Measurements from ENCODE around the gene LMF1.

The LMF1 gene

DNA sequence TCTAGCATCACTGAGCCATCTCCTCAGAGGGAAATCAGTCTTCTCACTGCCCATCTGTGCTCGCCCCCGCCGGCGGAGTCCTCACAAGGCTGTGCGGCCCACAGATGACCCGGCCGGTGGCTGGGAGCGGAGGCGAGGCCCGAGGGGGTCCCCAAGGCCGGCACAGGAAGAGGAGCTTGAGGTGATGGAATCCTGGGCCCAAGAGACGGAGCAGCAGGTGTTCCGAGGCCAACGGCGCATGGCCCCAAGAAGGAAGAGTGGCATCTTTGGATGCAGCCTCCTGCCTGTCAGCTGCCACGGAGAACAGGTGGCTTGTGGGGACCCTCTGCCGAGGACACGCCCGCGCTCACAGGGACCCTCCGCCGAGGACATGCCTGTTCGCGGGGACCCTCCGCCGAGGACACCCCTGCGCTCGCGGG lies 97.5 kb downstream of the LMF1 start:
- Mint-ChIP-seq H3K4me1 (ENCODE audit: low read depth) (no peaks in the 10 kb centered on the region), H3K27ac (no peak overlapping the region), H3K36me3 (ENCODE audit: low read depth) (no peaks in the 10 kb centered on the region), H3K4me3 (no peak overlapping the region), H3K27me3 (ENCODE audit: low read depth) (no peaks in the 10 kb centered on the region), H3K9me3 (no peaks in the 10 kb centered on the region)
- DNase-seq (ENCODE audit: low spot score), result no peak

GRCh38 chr16:872436-873242 lies 98.1 kb downstream of the LMF1 start:
- no peaks in the 10 kb centered on the region for H3K9me3 Mint-ChIP-seq
- H3K27me3 Mint-ChIP-seq (ENCODE audit: low read depth), result no peaks in the 10 kb centered on the region
- H3K27ac Mint-ChIP-seq, result no peak overlapping the region
- no peaks in the 10 kb centered on the region for H3K4me1 Mint-ChIP-seq (ENCODE audit: low read depth)
- H3K36me3 Mint-ChIP-seq (ENCODE audit: low read depth), result no peaks in the 10 kb centered on the region
- no peak for DNase-seq (ENCODE audit: low spot score)
- no peak overlapping the region for H3K4me3 Mint-ChIP-seq

DNA sequence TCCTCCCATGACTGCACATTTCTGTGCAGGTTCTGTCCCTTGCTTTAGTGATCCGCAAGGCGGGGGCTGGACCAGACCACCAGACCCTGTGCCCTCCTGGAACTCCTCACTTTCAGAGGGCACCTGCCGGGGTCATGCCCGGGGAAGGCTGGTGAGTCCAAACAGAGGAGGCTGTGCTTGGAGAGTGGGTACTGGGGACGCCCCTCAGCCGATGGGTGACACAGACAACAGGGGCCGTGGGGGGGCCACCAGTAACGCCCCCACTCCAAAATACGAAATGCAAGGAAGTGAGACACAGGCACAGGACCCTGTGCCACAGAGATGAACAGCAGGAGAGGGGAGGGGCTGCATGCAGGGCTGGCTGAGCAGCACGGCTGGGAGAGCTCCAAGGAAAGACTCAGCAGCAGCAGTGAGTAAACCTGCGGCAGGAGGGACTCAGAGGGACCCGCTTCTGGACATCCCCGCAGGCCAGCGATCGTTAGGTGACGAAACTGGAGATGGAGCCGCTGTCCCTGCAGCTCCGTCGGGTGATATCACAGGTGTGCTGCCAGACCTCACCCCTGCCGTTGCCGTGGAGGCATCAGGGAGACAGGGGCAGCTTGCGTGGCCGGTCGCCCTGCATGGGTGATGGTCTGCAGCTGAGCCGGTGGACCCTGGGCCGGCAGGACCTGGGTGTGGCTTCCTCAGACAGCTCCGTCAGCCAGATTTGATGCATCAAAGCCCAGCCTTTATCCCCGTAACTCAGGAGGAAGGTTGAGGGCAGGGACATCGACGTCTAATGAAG lies 99.0 kb downstream of the LMF1 start:
- no peak for DNase-seq (ENCODE audit: low spot score)
- Mint-ChIP-seq H3K27me3 (ENCODE audit: low read depth) (no peaks in the 10 kb centered on the region), H3K4me3 (no peak overlapping the region), H3K4me1 (ENCODE audit: low read depth) (no peaks in the 10 kb centered on the region), H3K36me3 (ENCODE audit: low read depth) (no peaks in the 10 kb centered on the region), H3K9me3 (no peaks in the 10 kb centered on the region), H3K27ac (no peak overlapping the region)

DNA sequence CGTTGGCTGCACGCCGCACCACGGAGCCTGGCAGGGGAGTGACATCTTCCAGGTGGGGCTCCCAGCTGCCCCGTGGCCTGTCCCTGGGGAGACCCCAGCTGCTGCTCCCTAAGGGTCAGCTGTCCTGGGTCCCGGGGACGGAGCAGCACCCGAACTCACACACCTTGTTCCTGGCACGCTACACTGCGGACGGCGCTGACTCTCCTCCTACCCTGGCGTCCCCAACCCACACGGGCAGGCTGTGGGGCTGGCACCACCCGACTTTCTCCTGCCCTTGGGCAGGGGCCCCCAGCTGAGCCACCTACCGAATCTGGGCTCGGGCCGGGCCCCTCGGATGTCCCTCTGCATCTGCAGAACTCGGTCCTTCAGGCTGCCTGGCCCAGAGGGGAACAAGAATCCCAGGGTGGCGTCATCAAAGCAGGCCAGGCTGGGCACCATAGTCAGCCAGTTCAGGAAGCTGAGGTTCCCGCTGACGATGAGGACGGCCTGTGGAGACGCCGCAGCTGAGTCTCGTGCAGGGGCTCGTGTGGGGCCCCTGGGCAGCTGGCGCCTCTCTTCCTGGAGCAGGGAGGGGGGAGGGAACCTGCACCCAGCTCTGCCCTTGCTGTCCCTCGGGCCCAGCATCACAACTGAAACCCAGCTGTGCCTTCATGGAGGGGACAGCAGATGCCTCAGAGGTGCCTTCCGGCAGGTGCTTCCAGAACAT lies 99.8 kb downstream of the LMF1 start:
- Mint-ChIP-seq H3K4me1 (ENCODE audit: low read depth) (no peaks in the 10 kb centered on the region), H3K4me3 (no peak overlapping the region), H3K36me3 (ENCODE audit: low read depth) (no peaks in the 10 kb centered on the region), H3K27ac (no peak overlapping the region), H3K9me3 (no peaks in the 10 kb centered on the region), H3K27me3 (ENCODE audit: low read depth) (no peaks in the 10 kb centered on the region)
- DNase-seq (ENCODE audit: low spot score), result no peak

DNA sequence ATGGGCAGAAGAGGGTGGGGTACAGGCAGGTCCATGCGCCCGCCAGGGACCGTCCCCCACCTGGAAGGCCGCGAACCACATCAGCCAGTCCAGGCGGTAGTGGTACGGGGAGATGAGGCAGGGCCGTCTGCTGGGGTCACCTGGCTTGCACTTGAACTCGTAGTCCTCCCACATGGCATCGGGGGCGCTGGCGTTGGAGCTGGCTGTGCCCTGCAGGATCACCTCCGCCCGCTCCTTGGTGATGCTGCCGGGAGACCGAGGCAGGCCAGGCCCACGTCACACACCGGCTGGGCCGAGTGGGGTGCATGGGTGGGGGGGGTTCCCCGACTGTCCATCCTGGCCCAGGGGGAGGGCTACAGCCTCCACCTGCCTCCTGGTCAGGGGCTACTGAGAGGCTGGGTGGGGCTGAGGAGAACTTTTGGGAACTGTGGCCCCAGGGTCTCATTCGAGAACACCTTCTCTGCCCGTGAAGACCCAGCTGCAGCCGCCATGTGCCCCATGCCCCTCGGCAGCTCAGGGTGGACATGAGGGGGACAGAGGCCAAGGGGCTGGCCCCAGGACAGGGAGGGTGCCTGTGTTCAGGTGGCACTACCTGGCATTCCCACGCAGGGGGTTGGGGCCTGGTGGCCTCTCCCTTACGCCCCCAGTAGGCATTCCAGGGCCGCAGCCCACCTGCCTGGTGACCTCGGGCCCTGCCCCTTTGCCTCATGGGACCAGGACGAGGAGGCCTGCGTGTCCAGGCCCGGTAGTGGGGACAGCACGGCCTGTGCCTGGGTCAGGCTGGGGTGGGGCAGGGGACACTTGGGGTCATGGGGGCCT lies 100.8 kb downstream of the LMF1 start:
- no peak overlapping the region for H3K27ac Mint-ChIP-seq

GRCh38 chr16:868846-869822 lies 101.7 kb downstream of the LMF1 start:
- no peaks in the 10 kb centered on the region for H3K4me1 Mint-ChIP-seq (ENCODE audit: low read depth)
- no peak for DNase-seq (ENCODE audit: low spot score)
- H3K27ac Mint-ChIP-seq, result no peak overlapping the region
- no peaks in the 10 kb centered on the region for H3K9me3 Mint-ChIP-seq
- H3K36me3 Mint-ChIP-seq (ENCODE audit: low read depth), result no peaks in the 10 kb centered on the region
- no peak overlapping the region for H3K4me3 Mint-ChIP-seq
- no peaks in the 10 kb centered on the region for H3K27me3 Mint-ChIP-seq (ENCODE audit: low read depth)

More for the DNA sequence above, 100.8 kb downstream of the LMF1 start:
- Mint-ChIP-seq H3K4me1 (ENCODE audit: low read depth) (no peaks in the 10 kb centered on the region), H3K9me3 (no peaks in the 10 kb centered on the region), H3K27me3 (ENCODE audit: low read depth) (no peaks in the 10 kb centered on the region), H3K4me3 (no peak overlapping the region), H3K36me3 (ENCODE audit: low read depth) (no peaks in the 10 kb centered on the region)
- no peak for DNase-seq (ENCODE audit: low spot score)

- no peak overlapping the region for H3K4me3 Mint-ChIP-seq
- H3K27me3 Mint-ChIP-seq (ENCODE audit: low read depth), result no peaks in the 10 kb centered on the region
- H3K27ac Mint-ChIP-seq, result no peak overlapping the region
- H3K9me3 Mint-ChIP-seq, result no peaks in the 10 kb centered on the region
- DNase-seq (ENCODE audit: low spot score), result no peak
- no peaks in the 10 kb centered on the region for H3K36me3 Mint-ChIP-seq (ENCODE audit: low read depth)
- no peaks in the 10 kb centered on the region for H3K4me1 Mint-ChIP-seq (ENCODE audit: low read depth)
Measured at GRCh38 chr16:868386-868755, 102.4 kb downstream of the LMF1 start.

- no peak for DNase-seq (ENCODE audit: low spot score)
- Mint-ChIP-seq H3K27me3 (ENCODE audit: low read depth) (no peaks in the 10 kb centered on the region), H3K36me3 (ENCODE audit: low read depth) (no peaks in the 10 kb centered on the region), H3K4me3 (no peak overlapping the region), H3K9me3 (no peaks in the 10 kb centered on the region), H3K4me1 (ENCODE audit: low read depth) (no peaks in the 10 kb centered on the region), H3K27ac (no peak overlapping the region)
Measured at GRCh38 chr16:867421-868385, 103.1 kb downstream of the LMF1 start.

- no peak for DNase-seq (ENCODE audit: low spot score)
- Mint-ChIP-seq H3K4me1 (ENCODE audit: low read depth) (no peaks in the 10 kb centered on the region), H3K4me3 (no peak overlapping the region), H3K27ac (no peak overlapping the region), H3K9me3 (peaks cover 4% of the 10 kb centered on the region), H3K36me3 (ENCODE audit: low read depth) (no peaks in the 10 kb centered on the region), H3K27me3 (ENCODE audit: low read depth) (no peaks in the 10 kb centered on the region)
Measured at GRCh38 chr16:866252-866896, 104.4 kb downstream of the LMF1 start.

GRCh38 chr16:865026-865425 lies 105.8 kb downstream of the LMF1 start:
- Mint-ChIP-seq H3K9me3 (peaks cover 14% of the 10 kb centered on the region), H3K4me3 (no peak overlapping the region), H3K4me1 (ENCODE audit: low read depth) (no peaks in the 10 kb centered on the region), H3K27ac (no peak overlapping the region), H3K36me3 (ENCODE audit: low read depth) (peaks cover 4% of the 10 kb centered on the region), H3K27me3 (ENCODE audit: low read depth) (no peaks in the 10 kb centered on the region)
- DNase-seq (ENCODE audit: low spot score), result no peak

GRCh38 chr16:861446-861845 lies 109.3 kb downstream of the LMF1 start:
- Mint-ChIP-seq H3K27me3 (ENCODE audit: low read depth) (no peaks in the 10 kb centered on the region), H3K27ac (no peak overlapping the region), H3K36me3 (ENCODE audit: low read depth) (peaks cover 10% of the 10 kb centered on the region), H3K4me3 (no peak overlapping the region), H3K9me3 (peaks cover 18% of the 10 kb centered on the region), H3K4me1 (ENCODE audit: low read depth) (no peaks in the 10 kb centered on the region)
- no peak for DNase-seq (ENCODE audit: low spot score)
